GM18868 (cell line): ENCODE results near the gene CCDC183.

Experiments
- ATAC-seq: cut with Tn5 transposase; IDR thresholded peaks from one replicate; pipeline ENCODE4 v1.9.1; 2021; ENCODE audit warnings: mild to moderate bottlenecking, moderate library complexity; ENCODE audit not compliant: unreplicated experiment

CCDC183 gene

DNA sequence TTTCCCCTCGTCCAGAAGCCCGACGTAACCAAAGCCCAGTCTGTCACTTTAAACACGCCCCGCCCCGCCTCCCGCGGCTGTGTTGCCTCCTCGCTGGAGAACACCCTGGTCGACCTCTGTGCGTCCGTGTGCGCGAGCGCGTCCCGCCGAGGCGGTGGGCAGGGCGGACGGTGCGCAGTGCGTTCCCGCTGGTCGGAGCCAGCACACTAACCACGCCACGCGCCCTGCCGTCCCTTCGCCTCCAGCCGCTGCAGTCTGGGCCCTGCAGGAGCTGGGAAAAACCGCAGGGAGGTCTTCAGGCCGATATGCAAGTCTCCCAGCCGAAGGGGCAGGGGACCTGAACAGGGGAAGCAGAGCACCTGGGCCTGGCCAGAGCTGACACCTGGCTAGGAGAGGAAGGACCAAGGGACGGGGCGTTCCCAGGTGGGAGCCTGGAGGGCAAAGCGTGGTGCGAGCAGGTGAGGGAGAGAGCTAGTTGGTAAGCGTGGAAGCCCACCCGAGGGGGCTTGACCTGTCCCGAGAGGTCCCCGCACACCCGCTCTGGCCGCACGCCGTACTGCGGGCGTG, 51.8 kb downstream of the CCDC183 start:
- ATAC-seq, result peak; percentile 28

DNA sequence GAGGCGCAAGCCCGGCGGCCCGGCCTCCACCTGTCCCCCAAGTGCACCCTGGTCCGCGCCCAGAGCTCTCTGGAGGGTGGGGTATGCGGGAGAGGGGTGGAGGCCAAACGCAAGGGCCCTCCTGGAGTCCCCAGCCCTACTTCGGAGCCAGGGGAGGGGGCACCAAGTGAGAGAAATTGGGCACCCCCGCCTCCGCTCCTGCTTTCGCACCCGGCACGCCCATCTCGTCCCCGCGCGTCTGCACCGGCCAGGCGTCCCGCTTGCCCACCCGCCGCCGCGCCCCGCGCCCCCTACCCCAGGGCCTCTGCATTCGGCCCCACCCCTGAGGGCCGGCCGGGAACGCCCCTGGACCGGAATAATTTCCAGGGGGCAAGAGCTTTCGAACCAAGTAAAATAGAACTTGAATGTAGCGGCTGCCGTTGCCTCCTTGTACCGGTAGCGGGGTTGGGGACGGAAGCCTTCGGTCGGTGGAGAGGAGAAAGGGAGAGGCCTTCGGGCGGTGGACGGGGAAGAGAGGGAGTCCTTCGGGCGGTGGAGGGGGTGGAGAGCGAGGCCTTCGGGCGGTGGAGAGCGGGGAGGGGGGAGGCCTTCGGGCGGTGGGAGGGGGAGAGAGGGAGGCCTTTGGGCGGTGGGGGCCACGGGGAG, 52.4 kb downstream of the CCDC183 start:
- peak; percentile 10 for ATAC-seq

DNA sequence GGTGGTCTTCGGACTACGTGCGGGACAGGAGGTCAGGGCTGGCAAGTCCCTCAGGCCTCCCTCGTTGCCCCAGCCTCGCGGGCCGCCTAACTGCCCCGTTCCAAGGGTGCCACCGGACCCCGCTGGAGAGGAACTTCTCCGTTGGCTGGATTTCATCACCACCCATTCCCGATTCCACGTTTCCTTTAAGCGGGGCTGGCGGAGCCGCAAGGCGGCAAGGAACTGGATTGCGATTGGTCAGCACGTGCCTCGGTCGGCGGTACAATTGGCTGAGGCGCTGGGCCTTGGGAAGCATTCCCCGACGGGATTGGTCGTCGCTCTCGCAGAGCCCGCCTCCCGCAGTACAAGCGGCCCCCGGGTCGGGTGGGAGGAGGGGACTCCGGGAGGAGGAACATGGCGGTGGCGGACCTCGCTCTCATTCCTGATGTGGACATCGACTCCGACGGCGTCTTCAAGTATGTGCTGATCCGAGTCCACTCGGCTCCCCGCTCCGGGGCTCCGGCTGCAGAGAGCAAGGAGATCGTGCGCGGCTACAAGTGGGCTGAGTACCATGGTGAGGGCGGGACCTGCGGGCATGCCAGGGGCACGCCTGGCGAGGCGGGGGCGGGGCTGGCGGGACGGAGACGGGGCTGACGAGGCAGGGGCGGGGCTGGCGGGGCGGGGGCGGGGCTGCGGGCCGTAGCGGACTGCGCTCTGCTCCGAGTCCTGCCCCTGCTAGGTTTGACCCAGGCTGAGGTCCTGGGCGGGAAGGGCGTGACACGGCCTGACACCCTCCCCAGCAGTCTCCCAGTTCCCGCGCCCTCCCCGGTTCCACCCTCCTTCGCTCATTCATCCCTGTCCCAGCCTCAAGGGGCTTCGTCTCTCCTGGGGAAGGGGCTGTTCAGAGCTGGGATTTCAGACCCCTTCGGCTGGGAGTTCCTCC, 53.2 kb downstream of the CCDC183 start, which contains the start of gene PHPT1:
Gene PHPT1, plus strand, starts transcription at position 372 of the 922 bp plus-strand sequence. Its CDS starts 22 bp downstream, at position 394.
- ATAC-seq, result peak; percentile 84

DNA sequence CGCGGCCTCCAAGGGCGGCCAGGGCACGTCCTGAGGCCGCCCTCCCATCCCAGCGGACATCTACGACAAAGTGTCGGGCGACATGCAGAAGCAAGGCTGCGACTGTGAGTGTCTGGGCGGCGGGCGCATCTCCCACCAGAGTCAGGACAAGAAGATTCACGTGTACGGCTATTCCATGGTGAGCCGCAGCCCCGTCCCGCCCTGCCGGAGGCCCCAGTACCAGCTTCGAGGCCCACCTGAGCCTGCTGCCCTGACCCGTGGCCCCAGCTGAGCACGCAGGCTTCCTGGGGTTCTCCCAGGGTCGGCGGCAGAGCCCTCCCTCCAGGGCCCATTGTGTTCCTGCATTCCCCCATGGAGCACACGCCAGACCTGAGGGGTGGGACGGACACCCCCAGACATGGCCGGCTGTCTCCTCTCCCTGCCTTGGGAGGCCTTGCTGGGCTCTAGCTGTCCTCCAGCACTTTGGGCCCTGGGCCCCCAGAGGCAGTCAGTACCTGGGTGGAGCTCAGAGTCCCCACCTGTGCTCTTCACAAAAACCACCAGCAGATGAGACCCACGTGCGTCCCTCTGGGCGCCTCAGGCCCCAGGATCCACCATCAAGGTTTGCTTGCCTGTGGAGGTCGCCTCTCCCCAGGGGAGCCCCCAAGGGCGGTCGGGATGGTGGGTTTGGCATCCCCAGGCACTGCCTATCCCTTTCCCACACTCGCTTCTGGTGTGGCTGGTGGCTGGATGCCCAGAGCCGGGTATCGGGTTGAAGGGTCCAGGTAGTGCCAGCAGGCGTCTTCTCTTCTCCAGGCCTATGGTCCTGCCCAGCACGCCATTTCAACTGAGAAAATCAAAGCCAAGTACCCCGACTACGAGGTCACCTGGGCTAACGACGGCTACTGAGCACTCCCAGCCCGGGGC, 54.1 kb downstream of the CCDC183 start:
- ATAC-seq, result no peak

DNA sequence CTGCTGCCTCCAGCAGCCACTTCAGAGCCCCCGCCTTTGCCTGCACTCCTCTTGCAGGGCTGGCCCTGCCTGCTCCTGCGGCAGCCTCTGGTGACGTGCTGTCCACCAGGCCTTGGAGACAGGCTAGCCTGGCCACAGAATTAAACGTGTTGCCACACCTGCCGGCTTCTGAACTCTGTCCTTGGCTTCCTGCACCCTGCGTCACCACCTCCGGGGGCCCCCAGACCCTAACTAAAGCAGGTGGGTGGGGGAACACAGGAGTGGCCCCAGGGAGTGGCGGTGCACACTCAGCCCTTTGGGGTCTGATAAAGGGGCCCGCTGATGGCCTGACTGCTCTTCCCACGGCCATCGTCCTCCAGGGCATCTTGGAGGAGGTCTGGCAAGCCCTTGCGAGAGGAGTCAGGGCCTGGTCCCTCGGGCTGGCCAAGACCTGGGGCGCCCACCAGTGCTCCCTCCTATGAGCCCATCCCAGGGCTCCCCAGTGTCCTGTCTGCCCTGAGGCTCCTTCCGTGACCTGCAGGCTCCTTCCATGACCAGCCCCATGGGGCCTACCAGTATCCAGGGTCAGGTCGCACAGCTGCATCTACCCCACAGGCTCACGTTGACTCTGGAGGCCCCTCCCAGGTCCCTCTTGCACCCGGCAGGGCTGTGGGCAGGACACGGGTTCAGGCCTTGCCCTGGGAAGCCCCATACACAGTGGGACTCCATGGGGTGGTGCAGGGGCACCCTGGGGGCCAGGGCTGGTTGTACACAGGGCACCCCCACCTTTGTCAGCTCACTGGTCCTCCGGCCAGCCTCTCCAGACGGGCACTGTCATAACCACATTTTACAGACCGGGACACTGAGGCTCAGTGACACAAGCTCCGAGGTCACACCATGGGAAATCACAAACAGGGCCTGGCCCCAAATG, 55.0 kb downstream of the CCDC183 start:
- no peak for ATAC-seq

DNA sequence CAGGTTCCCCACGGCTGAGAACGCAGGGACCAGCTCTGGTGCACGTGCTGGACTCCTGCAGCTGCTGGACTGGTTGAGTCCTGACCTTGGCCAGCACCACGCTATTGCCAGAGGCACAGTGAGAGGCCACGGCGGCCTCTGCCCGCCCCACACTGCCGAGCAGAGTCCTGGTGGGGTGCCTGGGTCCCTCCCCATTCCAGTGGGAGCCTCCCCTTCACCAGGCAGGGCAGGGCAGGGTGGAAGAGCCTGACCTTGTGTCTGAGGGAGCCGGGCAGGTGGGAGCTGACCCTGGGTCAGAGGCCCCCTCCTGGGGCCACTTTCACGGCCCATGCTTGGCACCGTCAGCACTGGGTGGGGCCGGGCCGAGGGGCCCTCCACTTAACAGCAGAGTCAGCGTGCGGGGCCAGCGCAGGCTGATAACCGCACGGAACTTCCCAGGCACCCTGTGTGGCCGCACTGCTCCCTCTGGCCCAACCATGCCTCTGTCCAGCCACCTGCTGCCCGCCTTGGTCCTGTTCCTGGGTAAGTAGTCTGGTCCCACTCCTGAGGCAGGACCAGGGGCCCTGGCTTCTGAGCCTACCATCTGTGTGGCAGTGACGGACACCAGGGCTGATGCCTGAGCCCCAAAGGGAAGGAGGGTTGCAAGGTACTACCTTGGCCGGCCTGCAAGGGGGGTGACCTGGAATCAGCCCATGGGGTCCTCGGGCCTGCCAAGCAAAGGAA, 56.0 kb downstream of the CCDC183 start, which contains the start of gene MAMDC4:
Gene MAMDC4, plus strand, starts transcription at position 406 of the 723 bp plus-strand sequence. Its CDS starts 71 bp downstream, at position 477.
- no peak for ATAC-seq

DNA sequence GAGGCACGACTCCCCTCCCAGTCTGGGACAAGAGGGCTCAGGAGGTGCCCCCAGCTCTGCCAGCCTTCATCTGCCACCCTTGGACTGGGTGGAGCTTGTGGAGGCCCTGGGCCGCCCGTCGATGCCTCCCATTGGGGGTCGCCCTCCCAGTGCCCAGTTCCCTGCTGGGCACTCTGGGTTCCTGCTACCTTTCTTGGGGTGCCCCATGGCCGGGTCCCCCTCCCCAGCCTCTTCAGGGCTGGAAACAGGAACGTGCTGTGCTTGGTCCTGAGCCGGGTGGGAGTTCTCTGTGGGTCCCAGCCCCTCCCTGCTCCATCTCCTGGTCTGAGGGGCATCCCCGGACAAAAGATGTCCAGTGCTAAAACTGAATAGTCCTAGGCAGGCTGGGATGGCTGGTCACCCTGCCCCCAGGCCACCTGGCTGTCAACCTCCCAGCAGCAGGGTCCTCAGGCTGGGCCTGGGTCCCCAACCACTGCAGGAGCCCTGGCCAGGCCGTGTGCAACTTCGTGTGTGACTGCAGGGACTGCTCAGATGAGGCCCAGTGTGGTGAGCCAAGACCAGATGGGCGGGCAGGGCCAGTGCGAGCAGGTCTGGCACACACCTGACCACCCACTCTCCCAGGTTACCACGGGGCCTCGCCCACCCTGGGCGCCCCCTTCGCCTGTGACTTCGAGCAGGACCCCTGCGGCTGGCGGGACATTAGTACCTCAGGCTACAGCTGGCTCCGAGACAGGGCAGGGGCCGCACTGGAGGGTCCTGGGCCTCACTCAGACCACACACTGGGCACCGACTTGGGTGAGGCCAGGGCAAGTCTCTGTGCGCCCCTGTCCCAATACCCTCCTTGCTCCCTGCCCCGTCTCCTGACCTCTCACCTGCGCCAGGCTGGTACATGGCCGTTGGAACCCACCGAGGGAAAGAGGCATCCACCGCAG, 56.8 kb downstream of the CCDC183 start:
- no peak for ATAC-seq

DNA sequence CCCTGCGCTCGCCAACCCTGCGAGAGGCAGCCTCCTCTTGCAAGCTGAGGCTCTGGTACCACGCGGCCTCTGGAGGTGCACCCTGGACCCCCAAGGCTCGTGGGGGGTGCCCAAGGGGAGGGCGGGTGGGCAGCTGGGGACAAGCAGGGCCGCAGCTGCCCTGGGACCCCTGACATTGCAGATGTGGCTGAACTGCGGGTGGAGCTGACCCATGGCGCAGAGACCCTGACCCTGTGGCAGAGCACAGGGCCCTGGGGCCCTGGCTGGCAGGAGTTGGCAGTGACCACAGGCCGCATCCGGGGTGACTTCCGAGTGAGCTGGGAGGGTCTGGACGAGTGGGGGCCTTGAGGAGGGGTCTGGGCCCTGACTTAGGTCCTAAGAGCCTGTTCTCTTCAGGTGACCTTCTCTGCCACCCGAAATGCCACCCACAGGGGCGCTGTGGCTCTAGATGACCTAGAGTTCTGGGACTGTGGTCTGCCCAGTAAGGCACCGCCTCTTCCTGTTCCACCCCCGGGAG, 57.5 kb downstream of the CCDC183 start:
- no peak for ATAC-seq

DNA sequence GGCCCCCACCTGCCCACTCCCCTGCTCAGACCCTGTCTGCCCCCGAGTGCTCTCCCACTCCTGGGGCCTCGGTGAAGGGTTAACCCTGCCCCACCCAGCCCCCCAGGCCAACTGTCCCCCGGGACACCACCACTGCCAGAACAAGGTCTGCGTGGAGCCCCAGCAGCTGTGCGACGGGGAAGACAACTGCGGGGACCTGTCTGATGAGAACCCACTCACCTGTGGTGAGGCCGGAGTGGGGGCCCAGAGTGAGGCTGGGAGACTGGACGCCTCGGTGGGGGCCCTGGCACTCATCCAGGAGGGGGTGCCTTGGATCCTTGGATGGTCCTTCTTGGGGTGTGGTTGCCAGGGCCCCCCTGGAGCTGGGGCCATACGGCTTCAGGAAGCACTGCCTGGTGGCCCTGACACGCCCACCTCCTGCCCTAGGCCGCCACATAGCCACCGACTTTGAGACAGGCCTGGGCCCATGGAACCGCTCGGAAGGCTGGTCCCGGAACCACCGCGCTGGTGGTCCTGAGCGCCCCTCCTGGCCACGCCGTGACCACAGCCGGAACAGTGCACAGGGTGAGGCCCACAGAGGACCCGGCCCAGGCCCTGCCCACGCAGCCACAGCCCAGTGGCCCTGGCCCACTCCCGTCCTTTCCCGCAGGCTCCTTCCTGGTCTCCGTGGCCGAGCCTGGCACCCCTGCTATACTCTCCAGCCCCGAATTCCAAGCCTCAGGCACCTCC, 58.1 kb downstream of the CCDC183 start:
- no peak for ATAC-seq

DNA sequence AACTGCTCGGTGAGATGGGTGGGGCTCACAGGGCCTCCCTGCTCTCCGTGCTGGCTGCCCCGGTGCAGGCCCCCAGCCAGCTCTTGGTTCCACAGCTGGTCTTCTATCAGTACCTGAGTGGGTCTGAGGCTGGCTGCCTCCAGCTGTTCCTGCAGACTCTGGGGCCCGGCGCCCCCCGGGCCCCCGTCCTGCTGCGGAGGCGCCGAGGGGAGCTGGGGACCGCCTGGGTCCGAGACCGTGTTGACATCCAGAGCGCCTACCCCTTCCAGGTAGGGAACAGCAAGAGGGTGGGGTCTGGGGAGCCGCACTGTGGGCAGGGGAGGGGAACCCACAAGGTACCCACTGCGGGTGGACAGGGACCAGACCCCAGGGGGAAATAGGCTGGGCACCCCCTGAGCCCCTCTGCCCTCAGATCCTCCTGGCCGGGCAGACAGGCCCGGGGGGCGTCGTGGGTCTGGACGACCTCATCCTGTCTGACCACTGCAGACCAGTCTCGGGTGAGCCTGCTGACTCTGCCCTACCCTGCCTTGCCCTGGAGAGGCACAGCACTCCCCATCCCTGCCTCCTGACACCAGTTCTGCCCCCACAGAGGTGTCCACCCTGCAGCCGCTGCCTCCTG, 58.8 kb downstream of the CCDC183 start:
- ATAC-seq, result no peak

DNA sequence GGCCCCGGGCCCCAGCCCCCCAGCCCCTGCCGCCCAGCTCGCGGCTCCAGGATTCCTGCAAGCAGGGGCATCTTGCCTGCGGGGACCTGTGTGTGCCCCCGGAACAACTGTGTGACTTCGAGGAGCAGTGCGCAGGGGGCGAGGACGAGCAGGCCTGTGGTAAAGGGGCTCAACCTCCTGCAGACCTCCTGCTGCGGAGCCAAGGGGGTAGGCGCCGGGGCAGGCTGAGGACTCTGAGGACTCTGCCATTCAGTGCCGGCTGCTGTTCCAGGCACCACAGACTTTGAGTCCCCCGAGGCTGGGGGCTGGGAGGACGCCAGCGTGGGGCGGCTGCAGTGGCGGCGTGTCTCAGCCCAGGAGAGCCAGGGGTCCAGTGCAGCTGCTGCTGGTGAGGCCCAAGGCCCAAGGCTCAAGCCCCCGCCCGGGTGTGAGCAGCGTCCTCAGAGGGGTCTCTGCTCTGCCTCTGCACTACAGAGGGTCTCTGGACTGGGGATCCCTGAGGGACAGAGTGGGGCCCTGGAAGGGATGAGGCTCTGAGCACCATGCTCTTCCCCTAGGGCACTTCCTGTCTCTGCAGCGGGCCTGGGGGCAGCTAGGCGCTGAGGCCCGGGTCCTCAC, 59.4 kb downstream of the CCDC183 start:
- no peak for ATAC-seq

DNA sequence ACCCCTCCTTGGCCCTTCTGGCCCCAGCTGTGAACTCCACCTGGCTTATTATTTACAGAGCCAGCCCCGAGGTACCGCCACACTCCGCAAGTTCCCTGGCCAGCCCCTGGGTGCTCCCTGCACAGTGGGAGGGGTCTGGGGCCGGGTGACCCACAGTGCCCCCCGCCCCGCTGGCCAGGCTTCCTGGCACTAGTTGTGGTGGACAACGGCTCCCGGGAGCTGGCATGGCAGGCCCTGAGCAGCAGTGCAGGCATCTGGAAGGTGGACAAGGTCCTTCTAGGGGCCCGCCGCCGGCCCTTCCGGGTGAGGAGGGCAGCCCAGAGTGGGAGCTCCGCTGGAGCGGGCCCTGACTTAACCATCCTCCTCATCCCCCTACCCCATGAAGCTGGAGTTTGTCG, 59.9 kb downstream of the CCDC183 start:
- ATAC-seq, result no peak

DNA sequence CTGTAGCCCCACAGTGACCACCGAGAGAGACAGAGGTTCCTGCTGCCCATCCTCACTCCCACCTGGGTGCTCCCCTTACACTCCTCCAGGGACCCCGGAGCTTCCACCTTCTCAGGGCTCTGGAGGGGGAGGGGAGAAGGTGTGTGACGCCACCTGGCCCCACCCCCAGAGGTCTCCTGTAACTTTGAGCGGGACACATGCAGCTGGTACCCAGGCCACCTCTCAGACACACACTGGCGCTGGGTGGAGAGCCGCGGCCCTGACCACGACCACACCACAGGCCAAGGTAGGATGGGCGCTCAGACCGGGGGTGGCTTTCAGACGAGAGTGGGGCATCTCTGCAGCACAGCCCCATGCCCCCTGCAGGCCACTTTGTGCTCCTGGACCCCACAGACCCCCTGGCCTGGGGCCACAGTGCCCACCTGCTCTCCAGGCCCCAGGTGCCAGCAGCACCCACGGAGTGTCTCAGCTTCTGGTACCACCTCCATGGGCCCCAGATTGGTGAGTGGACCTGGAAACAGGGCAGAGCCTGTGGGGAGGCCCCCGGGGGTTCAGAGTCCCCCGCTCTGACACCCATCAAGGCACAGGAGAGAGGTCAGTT, 60.5 kb downstream of the CCDC183 start:
- no peak for ATAC-seq

DNA sequence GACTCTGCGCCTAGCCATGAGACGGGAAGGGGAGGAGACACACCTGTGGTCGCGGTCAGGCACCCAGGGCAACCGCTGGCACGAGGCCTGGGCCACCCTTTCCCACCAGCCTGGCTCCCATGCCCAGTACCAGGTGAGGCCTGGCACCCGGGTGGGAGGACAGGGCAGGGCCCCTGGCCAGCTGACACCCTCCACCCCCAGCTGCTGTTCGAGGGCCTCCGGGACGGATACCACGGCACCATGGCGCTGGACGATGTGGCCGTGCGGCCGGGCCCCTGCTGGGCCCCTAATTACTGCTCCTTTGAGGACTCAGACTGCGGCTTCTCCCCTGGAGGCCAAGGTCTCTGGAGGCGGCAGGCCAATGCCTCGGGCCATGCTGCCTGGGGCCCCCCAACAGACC, 61.0 kb downstream of the CCDC183 start:
- no peak for ATAC-seq
